Upper lobe of left lung (tissue), 4 donors: Measurements from ENCODE around the gene NCAPG2.

Source experiments
- EP300 ChIP-seq, 4 donors: sonication (generic); formaldehyde crosslinking; IDR thresholded peaks; one replicate each; pipeline ENCODE4 v1.5.1; 2017; ENCODE audit warnings: antibody characterized with exemption in 4 of 4, control low read depth in 2 of 4
- POLR2A ChIP-seq, 4 donors: fragments of 450-650 bp; IDR thresholded peaks; one replicate each; pipeline ENCODE4 v1.5.1; 2016 to 2017; ENCODE audit warnings: antibody characterized with exemption in 4 of 4, mild to moderate bottlenecking in 2 of 4
- POLR2AphosphoS5 ChIP-seq, 2 donors: sonication (generic); formaldehyde crosslinking; IDR thresholded peaks; one replicate each; pipeline ENCODE4 v1.5.1; 2017; ENCODE audit warnings: antibody characterized with exemption in 2 of 2
- TF ChIP-seq, protein P1 (sequence below), 6 experiments: fragments of 450-650 bp in 4 of 6; fragments of 200-600 bp in 2 of 6; sonication (generic) in 2 of 6; IDR thresholded peaks; one replicate each; pipeline ENCODE4 v1.5.1; 2016 to 2019; ENCODE audit warnings: antibody characterized with exemption in 6 of 6

DNA sequence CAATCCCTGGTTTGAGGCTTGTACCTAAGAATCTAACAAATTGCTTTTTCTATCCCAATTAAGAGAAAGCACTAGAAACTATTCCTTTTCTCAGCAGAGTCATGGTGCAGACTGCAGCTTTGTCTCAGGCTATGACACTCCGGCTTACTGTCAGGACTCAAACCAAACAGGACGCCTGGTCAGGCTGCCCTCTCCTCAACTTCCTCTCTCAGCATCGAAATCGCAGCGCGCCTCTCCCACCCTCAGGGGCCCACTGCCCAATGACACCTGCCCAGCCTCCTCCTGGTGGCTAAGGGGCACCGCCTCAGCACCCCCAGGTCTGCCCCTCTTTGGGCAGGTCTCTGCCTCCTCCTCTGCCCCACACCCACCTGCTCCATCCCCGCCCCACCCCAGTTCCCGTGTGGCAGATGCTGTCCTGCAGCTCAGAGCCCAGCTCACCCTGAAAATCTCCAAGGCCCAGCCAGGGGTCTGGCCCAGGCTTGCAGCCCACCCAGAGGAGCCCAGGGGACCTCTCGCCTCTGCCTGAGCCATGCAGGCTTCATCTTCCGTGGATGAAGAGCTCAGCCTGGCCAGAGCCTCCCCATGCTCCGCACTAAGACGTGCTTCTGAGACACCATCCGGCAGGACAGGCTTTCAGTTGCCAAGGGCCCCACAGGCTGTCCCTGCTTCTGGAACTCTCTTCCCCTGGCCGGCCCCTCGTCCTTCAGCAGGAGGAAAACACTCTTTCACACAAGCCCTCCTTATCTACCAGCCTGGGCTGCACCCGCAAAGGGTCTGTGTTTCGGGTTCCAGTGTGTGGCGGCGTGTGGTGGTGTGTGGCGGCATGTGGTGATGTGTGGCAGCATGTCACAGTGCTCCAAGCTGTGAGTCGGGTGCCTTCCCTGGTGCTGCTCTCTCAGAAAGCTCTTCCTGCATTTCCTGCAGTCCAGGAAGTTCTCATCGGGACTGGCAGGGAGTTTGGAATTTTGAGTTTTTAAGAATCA lies 100.5 kb downstream of the NCAPG2 start:
- TF ChIP-seq, protein P1, sequence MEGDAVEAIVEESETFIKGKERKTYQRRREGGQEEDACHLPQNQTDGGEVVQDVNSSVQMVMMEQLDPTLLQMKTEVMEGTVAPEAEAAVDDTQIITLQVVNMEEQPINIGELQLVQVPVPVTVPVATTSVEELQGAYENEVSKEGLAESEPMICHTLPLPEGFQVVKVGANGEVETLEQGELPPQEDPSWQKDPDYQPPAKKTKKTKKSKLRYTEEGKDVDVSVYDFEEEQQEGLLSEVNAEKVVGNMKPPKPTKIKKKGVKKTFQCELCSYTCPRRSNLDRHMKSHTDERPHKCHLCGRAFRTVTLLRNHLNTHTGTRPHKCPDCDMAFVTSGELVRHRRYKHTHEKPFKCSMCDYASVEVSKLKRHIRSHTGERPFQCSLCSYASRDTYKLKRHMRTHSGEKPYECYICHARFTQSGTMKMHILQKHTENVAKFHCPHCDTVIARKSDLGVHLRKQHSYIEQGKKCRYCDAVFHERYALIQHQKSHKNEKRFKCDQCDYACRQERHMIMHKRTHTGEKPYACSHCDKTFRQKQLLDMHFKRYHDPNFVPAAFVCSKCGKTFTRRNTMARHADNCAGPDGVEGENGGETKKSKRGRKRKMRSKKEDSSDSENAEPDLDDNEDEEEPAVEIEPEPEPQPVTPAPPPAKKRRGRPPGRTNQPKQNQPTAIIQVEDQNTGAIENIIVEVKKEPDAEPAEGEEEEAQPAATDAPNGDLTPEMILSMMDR (IDR thresholded peaks at IDR 0.05) = no peak
- no peak for TF ChIP-seq EP300 (IDR thresholded peaks at IDR 0.05)
- no peak for TF ChIP-seq POLR2A (IDR thresholded peaks at IDR 0.05)
- no peak for TF ChIP-seq POLR2AphosphoS5 (IDR thresholded peaks at IDR 0.05)
